H1 (cell line): ENCODE measurements around the gene AIFM3. TPM values are rescaled to one million over a fixed set of nuclear protein-coding genes. Genes with fewer than 3 reads are reported as not detected.

Experiments used
- CTCF ChIA-PET: fragments of 300-600 bp; sonication (Branson Sonifier 250); formaldehyde crosslinking; loops from one replicate; lab custom pipeline; 2021; ENCODE audit not compliant: partially characterized antibody; lab: Charles Lee
- POLR2A ChIA-PET: fragments of 300-600 bp; sonication (Branson Sonifier 250); formaldehyde crosslinking; loops from one replicate; lab custom pipeline; 2021; ENCODE audit warnings: inconsistent platforms; ENCODE audit not compliant: partially characterized antibody; lab: Charles Lee
- DNase-seq, 2 experiments: peaks; one replicate each; pipeline versions ENCODE4 v3.0.0 to v3.0.0-alpha.2; 2010 to 2022; ENCODE audit warnings: low spot score in 2 of 2, low read depth in 1 of 2, mixed read lengths in 1 of 2
- FAIRE-seq: peaks from 2 replicates; lab custom pipeline; 2011; peaks lifted over from hg19 to GRCh38; lab: Jason Lieb, UNC
- H2AFZ ChIP-seq: 2 replicates; pipeline ENCODE4 v1.8.1; 2012; ENCODE audit warnings: low read length, inconsistent platforms
- H2AK5ac ChIP-seq: 2 replicates; pipeline ENCODE4 v1.6.1; 2013; ENCODE audit warnings: low read depth, low read length
- H2BK120ac ChIP-seq: replicated peaks from 2 replicates; pipeline ENCODE3; 2013; ENCODE audit warnings: low read depth, low read length, inconsistent platforms
- H2BK12ac ChIP-seq: 2 replicates; pipeline ENCODE4 v1.6.1; 2013; ENCODE audit warnings: low read depth, low read length
- H2BK15ac ChIP-seq: 2 replicates; pipeline ENCODE4 v1.6.1; 2013; ENCODE audit warnings: low read length
- H2BK20ac ChIP-seq: 2 replicates; pipeline ENCODE4 v1.6.1; 2013; ENCODE audit warnings: low read length
- H2BK5ac ChIP-seq: 2 replicates; pipeline ENCODE4 v1.6.1; 2013; ENCODE audit warnings: low read depth, low read length
- H3K14ac ChIP-seq: 2 replicates; pipeline ENCODE4 v1.6.1; 2013; ENCODE audit warnings: inconsistent platforms; ENCODE audit not compliant: insufficient read length
- H3K18ac ChIP-seq: 2 replicates; pipeline ENCODE4 v1.6.1; 2013; ENCODE audit warnings: low read length; ENCODE audit errors: extremely low read depth
- H3K23ac ChIP-seq: 2 replicates; pipeline ENCODE4 v1.6.1; 2013; ENCODE audit warnings: inconsistent platforms; ENCODE audit not compliant: insufficient read length
- H3K23me2 ChIP-seq: 2 replicates; pipeline ENCODE4 v1.6.1; 2013; ENCODE audit warnings: low read depth, low read length
- H3K27ac ChIP-seq: 2 replicates; pipeline ENCODE4 v1.6.1; 2011; ENCODE audit warnings: low read depth, low read length, inconsistent platforms
- H3K27me3 ChIP-seq, 4 experiments: replicated peaks in 1 of 4; 1 replicate in 1 of 4; 2 replicates in 3 of 4; pipeline versions ENCODE4 v1.6.1 to v1.8.1; 2011 to 2013; ENCODE audit warnings: low read length in 3 of 4, mild to moderate bottlenecking in 3 of 4, inconsistent platforms in 2 of 4, mixed read lengths in 2 of 4, moderate library complexity in 1 of 4; ENCODE audit not compliant: control insufficient read depth in 3 of 4, insufficient read depth in 3 of 4; ENCODE audit errors: extremely low read depth in 1 of 4
- H3K36me3 ChIP-seq, 4 experiments: 2 replicates each; pipeline versions ENCODE4 v1.6.1 to v1.8.1; 2011 to 2013; ENCODE audit warnings: mild to moderate bottlenecking in 4 of 4, low read length in 3 of 4, moderate library complexity in 2 of 4, control low read depth in 1 of 4, inconsistent platforms in 1 of 4; ENCODE audit not compliant: insufficient read depth in 4 of 4, control insufficient read depth in 2 of 4
- H3K4ac ChIP-seq: replicated peaks from 2 replicates; pipeline ENCODE3; 2013; ENCODE audit warnings: low read length, low read depth, mixed read lengths, inconsistent platforms; ENCODE audit not compliant: insufficient read length
- H3K4me1 ChIP-seq, 4 experiments: replicated peaks in 1 of 4; 1 replicate in 1 of 4; 2 replicates in 3 of 4; pipeline versions ENCODE4 v1.6.1 to v1.8.1; 2011 to 2013; ENCODE audit warnings: low read length in 3 of 4, inconsistent platforms in 2 of 4, mixed read lengths in 1 of 4; ENCODE audit not compliant: insufficient read depth in 4 of 4, control insufficient read depth in 3 of 4
- H3K4me2 ChIP-seq, 2 experiments: 2 replicates each; pipeline versions ENCODE4 v1.6.1 to v1.8.1; 2011 to 2013; ENCODE audit warnings: low read depth in 2 of 2, low read length in 2 of 2, control low read depth in 1 of 2, inconsistent platforms in 1 of 2, mild to moderate bottlenecking in 1 of 2; ENCODE audit not compliant: insufficient read depth in 1 of 2
- H3K4me3 ChIP-seq, 4 experiments: fragments of 200-600, 300-600 bp in 1 of 4; sonication (generic), shearing (Covaris generic), sonication (Bioruptor Twin) in 1 of 4; 2 replicates each; pipeline versions ENCODE4 v1.5.1 to v1.8.1; 2011 to 2016; ENCODE audit warnings: low read length in 4 of 4, low read depth in 3 of 4, control low read depth in 2 of 4, inconsistent platforms in 2 of 4, mild to moderate bottlenecking in 2 of 4, mixed read lengths in 1 of 4, moderate library complexity in 1 of 4; ENCODE audit not compliant: insufficient read depth in 2 of 4; ENCODE audit errors: extremely low read depth in 1 of 4
- H3K56ac ChIP-seq: replicated peaks from 2 replicates; pipeline ENCODE3; 2013; ENCODE audit warnings: low read depth, mild to moderate bottlenecking, mixed read lengths, low read length, inconsistent platforms; ENCODE audit not compliant: insufficient read length
- H3K79me1 ChIP-seq: 2 replicates; pipeline ENCODE4 v1.6.1; 2013; ENCODE audit warnings: low read depth, low read length, control low read depth
- H3K79me2 ChIP-seq, 2 experiments: 2 replicates each; pipeline versions ENCODE4 v1.6.1 to v1.8.1; 2012 to 2013; ENCODE audit warnings: low read length in 2 of 2, mild to moderate bottlenecking in 2 of 2, inconsistent platforms in 1 of 2; ENCODE audit not compliant: insufficient read depth in 2 of 2, control insufficient read depth in 1 of 2
- H3K9ac ChIP-seq, 4 experiments: replicated peaks in 1 of 4; 1 replicate in 1 of 4; 2 replicates in 3 of 4; pipeline versions ENCODE4 v1.6.1 to v1.8.1; 2011 to 2013; ENCODE audit warnings: low read depth in 3 of 4, low read length in 3 of 4, control low read depth in 2 of 4, mild to moderate bottlenecking in 2 of 4, moderate library complexity in 2 of 4, inconsistent platforms in 1 of 4; ENCODE audit errors: extremely low read depth in 1 of 4
- H3K9me3 ChIP-seq, 2 experiments: 2 replicates each; pipeline versions ENCODE4 v1.6.1 to v1.8.1; 2012 to 2013; ENCODE audit warnings: mild to moderate bottlenecking in 2 of 2, moderate library complexity in 2 of 2, control low read depth in 1 of 2, inconsistent platforms in 1 of 2, low read depth in 1 of 2, low read length in 1 of 2, mixed read lengths in 1 of 2; ENCODE audit not compliant: insufficient read depth in 2 of 2
- H4K20me1 ChIP-seq, 2 experiments: replicated peaks in 1 of 2; 2 replicates each; pipeline versions ENCODE3 to v1.8.1; 2011 to 2013; ENCODE audit warnings: inconsistent platforms in 2 of 2, low read length in 2 of 2, mild to moderate bottlenecking in 1 of 2; ENCODE audit not compliant: insufficient read depth in 2 of 2, control insufficient read depth in 1 of 2
- H4K5ac ChIP-seq: 2 replicates; pipeline ENCODE4 v1.6.1; 2013; ENCODE audit warnings: low read length, low read depth, mixed read lengths, inconsistent platforms; ENCODE audit not compliant: insufficient read length
- H4K8ac ChIP-seq: 2 replicates; pipeline ENCODE4 v1.8.0; 2013; ENCODE audit warnings: mild to moderate bottlenecking, moderate library complexity, low read length, inconsistent platforms; ENCODE audit not compliant: insufficient read depth; ENCODE audit errors: extremely low read depth
- H4K91ac ChIP-seq: replicated peaks from 2 replicates; pipeline ENCODE3; 2013; ENCODE audit warnings: low read length, mixed read lengths, inconsistent platforms; ENCODE audit not compliant: insufficient read length
- BCL11A ChIP-seq, 2 experiments: IDR thresholded peaks; one replicate each; pipeline ENCODE4 v1.6.1; 2011; ENCODE audit warnings: low read depth in 2 of 2, low read length in 2 of 2, mild to moderate bottlenecking in 2 of 2
- EGR1 ChIP-seq: IDR thresholded peaks from 2 replicates; pipeline ENCODE4 v1.6.1; 2011; ENCODE audit warnings: low read depth, low read length, borderline replicate concordance
- KDM4A ChIP-seq: IDR thresholded peaks from one replicate; pipeline ENCODE4 v1.7.1; 2012; ENCODE audit warnings: low read depth, mild to moderate bottlenecking, moderate library complexity, low read length, inconsistent platforms; ENCODE audit not compliant: severe bottlenecking
- TCF12 ChIP-seq: IDR thresholded peaks from 2 replicates; pipeline ENCODE4 v1.6.1; 2011; ENCODE audit warnings: low read depth, mild to moderate bottlenecking, low read length
- WGBS, 2 experiments: shearing (Covaris generic) in 1 of 2; methylation state at CpG; one replicate each; pipeline versions ENCODE4 v1.1.6 to v1.1.7; 2013 to 2015; ENCODE audit warnings: low lambda C conversion rate in 2 of 2, mixed read lengths in 2 of 2, inconsistent platforms in 1 of 2, low coverage in 1 of 2, missing lambda C conversion rate in 1 of 2; ENCODE audit not compliant: insufficient replicate concordance in 2 of 2, insufficient coverage in 1 of 2, insufficient read length in 1 of 2; ENCODE audit errors: extremely low coverage in 1 of 2, missing lambda C conversion rate in 1 of 2; 5-methylcytosine and 5-hydroxymethylcytosine counted together
- polyA plus RNA-seq, 7 experiments: library from polyadenylated mRNA; depleted of rRNA in 3 of 7; stranded (reverse) in 5 of 7; unstranded in 2 of 7; fragments of >200 nt in 5 of 7; fragments of 200-250 nt in 2 of 7; gene quantifications; 1 replicate in 5 of 7; 2 replicates in 1 of 7; 4 replicates in 1 of 7; pipeline versions ENCODE4 v1.2.1 to v1.2.3, GENCODE V29; 2011 to 2013; ENCODE audit warnings: missing spikeins in 2 of 7, mixed read lengths in 2 of 7
- total RNA-seq: library from RNA; stranded (reverse); fragmentation: NEBNext Ultra II Directional; extraction: Animal tissue kit (Norgen Biotek cat#: 25700); gene quantifications from 2 replicates; pipeline ENCODE4 v1.2.1, GENCODE V29; 2021

AIFM3 gene
- total and polyA plus RNA-seq, 2 of the 8 experiments (the other 6 are each of a cell fraction or from before 2014, with no cell fraction given): 0.86 to 1.4 TPM

DNA sequence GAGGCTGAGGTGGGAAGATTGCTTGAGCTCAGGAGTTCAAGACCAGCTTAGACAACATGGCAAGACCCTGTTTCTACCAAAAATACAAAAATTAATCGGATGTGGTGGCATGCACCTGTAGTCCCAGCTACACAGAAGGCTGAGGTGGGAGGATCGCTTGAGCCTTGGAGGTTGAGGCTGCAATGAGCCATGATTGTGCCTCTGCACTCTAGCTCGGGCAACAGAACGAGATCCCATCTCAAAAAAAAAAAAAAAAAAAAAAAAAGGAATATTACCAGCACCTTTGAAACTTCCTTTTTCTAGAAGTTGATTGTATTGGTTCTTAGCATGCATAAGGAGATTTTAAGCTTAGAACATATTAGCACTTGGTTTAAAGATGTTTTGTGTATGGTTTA lies 38.5 kb upstream of the AIFM3 start:
- Histone ChIP-seq H3K4me2 (no peak overlapping the region), H4K8ac (no peak overlapping the region), H3K27ac (no peak overlapping the region), H3K79me1 (peaks cover 12% of the 10 kb centered on the region), H2AK5ac (no peak overlapping the region), H4K91ac (no peak overlapping the region), H3K36me3 (peaks cover 0 to 3% (median under 1%) of the 10 kb centered on the region in 4 experiments; a peak in 2 of 8 replicates), H3K23ac (no peak overlapping the region), H3K14ac (no peak overlapping the region), H3K9ac (no peak overlapping the region), H4K5ac (no peak overlapping the region), H3K4ac (no peak overlapping the region), H2AFZ (no peak overlapping the region), H2BK5ac (no peak overlapping the region)
- POLR2A ChIA-PET: no interaction called here
- DNase-seq: no peak
- TF ChIP-seq TCF12: no peak
- TF ChIP-seq EGR1: no peak
- TF ChIP-seq BCL11A (IDR thresholded peaks at IDR 0.05; ENCODE audit: low read depth in 2 of 2, low read length in 2 of 2): no peak
- no peak for TF ChIP-seq KDM4A
- TF ChIP-seq, all 59 proteins: peak for 0
- Histone ChIP-seq H2BK20ac (no peak overlapping the region), H3K4me3 (no peak overlapping the region), H3K18ac (no peak overlapping the region), H2BK15ac (no peak overlapping the region), H3K27me3 (no peaks in the 10 kb centered on the region), H3K4me1 (peaks cover 0 to 9% (median 7%) of the 10 kb centered on the region in 4 experiments; a peak in 4 of 7 replicates), H4K20me1 (peaks cover 29 to 33% of the 10 kb centered on the region in 2 experiments), H3K79me2 (peaks cover 64 to 98% of the 10 kb centered on the region in 2 experiments), H2BK120ac (no peak overlapping the region), H3K23me2 (peaks cover 1% of the 10 kb centered on the region; the same call in 1 of the 2 replicates), H2BK12ac (no peak overlapping the region), H3K56ac (no peak overlapping the region), H3K9me3 (no peaks in the 10 kb centered on the region)
- no peak for FAIRE-seq
- WGBS, 2 experiments: 94% methylated on average over 4 of the region's 4 CpGs; no CpG with 5 or more reads in 1 of the 2 experiments
- CTCF ChIA-PET: interaction anchor here (1.2 to 1.8 kb wide), 2 partner anchors 27 to 40 kb away, joined by 3 to 5 read pairs; no protein-coding TSS in a partner anchor
